SK-N-SH (cell line): ENCODE data around the gene IGF2R.

Source experiments
- ELF1 ChIP-seq: IDR thresholded peaks from 2 replicates; pipeline ENCODE4 v1.4.0; 2012
- EZH2phosphoT487 ChIP-seq: fragments of 200-600 bp; sonication (generic); IDR thresholded peaks from 2 replicates; pipeline ENCODE4 v1.6.1; 2017; ENCODE audit warnings: low read depth, mixed run types, mild to moderate bottlenecking, antibody characterized with exemption, moderate library complexity, borderline replicate concordance
- FOXM1 ChIP-seq: IDR thresholded peaks from 2 replicates; pipeline ENCODE4 v1.4.0; 2012; ENCODE audit warnings: low read depth, mild to moderate bottlenecking
- JUND ChIP-seq: IDR thresholded peaks from 2 replicates; pipeline ENCODE4 v1.4.0; 2012
- NRF1 ChIP-seq: IDR thresholded peaks from 2 replicates; pipeline ENCODE4 v1.6.1; 2012; ENCODE audit warnings: low read depth, mild to moderate bottlenecking, low read length
- POLR2AphosphoS5 ChIP-seq: IDR thresholded peaks from 2 replicates; pipeline ENCODE4 v1.6.1; 2012; ENCODE audit warnings: low read depth, low read length
- SMC3 ChIP-seq: IDR thresholded peaks from 2 replicates; pipeline ENCODE4 v1.6.1; 2012; ENCODE audit warnings: low read depth, low read length, improper control_type of control experiment
- TAF1 ChIP-seq: IDR thresholded peaks from 2 replicates; pipeline ENCODE4 v1.6.1; 2012; ENCODE audit warnings: low read depth, mild to moderate bottlenecking, low read length, moderate library complexity, borderline replicate concordance
- YY1 ChIP-seq: IDR thresholded peaks from 2 replicates; pipeline ENCODE4 v1.4.0; 2012; ENCODE audit warnings: low read depth, mild to moderate bottlenecking
- TF ChIP-seq, protein P1 (sequence below): IDR thresholded peaks from 2 replicates; pipeline ENCODE4; 2012
- TF ChIP-seq, protein P2 (sequence below): fragments of 200-600 bp; sonication (generic); IDR thresholded peaks from 2 replicates; pipeline ENCODE4 v1.6.1; 2017; ENCODE audit warnings: antibody characterized with exemption, mild to moderate bottlenecking, moderate library complexity
- TF ChIP-seq, protein P3 (sequence below): IDR thresholded peaks from 2 replicates; pipeline ENCODE4 v1.6.1; 2012; ENCODE audit warnings: mild to moderate bottlenecking, low read depth, low read length, moderate library complexity
- TF ChIP-seq, protein P4 (sequence below): fragments of 150-350 bp; IDR thresholded peaks from 2 replicates; pipeline ENCODE4 v1.6.1; 2017; ENCODE audit warnings: antibody characterized with exemption, low read length, low read depth, borderline replicate concordance

DNA sequence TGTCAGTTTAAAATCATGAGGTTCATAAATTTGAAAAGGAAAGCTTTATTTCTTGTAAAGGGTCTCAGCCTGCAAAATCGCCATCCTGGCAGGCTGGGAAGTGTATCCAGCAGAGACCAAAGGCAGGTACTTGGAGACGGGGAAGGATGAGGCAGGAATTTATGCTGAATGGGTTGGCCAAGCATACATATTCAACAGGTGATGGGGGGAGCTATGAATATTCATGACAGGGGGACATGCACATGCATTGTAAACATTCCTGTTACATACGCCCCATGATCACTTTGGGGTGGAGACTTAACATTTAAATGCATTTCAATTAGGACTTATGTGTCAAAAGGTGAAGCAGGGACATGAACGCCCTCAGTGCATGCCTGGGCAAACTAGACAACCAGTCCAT, 142.9 kb downstream of the IGF2R start:
- TF ChIP-seq EZH2phosphoT487: no peak
- TF ChIP-seq TAF1: no peak
- no peak for TF ChIP-seq NRF1
- no peak for TF ChIP-seq YY1
- TF ChIP-seq, protein P1, sequence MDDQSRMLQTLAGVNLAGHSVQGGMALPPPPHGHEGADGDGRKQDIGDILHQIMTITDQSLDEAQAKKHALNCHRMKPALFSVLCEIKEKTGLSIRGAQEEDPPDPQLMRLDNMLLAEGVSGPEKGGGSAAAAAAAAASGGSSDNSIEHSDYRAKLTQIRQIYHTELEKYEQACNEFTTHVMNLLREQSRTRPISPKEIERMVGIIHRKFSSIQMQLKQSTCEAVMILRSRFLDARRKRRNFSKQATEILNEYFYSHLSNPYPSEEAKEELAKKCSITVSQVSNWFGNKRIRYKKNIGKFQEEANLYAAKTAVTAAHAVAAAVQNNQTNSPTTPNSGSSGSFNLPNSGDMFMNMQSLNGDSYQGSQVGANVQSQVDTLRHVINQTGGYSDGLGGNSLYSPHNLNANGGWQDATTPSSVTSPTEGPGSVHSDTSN: no peak
- TF ChIP-seq JUND: no peak
- TF ChIP-seq, protein P2, sequence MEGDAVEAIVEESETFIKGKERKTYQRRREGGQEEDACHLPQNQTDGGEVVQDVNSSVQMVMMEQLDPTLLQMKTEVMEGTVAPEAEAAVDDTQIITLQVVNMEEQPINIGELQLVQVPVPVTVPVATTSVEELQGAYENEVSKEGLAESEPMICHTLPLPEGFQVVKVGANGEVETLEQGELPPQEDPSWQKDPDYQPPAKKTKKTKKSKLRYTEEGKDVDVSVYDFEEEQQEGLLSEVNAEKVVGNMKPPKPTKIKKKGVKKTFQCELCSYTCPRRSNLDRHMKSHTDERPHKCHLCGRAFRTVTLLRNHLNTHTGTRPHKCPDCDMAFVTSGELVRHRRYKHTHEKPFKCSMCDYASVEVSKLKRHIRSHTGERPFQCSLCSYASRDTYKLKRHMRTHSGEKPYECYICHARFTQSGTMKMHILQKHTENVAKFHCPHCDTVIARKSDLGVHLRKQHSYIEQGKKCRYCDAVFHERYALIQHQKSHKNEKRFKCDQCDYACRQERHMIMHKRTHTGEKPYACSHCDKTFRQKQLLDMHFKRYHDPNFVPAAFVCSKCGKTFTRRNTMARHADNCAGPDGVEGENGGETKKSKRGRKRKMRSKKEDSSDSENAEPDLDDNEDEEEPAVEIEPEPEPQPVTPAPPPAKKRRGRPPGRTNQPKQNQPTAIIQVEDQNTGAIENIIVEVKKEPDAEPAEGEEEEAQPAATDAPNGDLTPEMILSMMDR: no peak
- TF ChIP-seq, protein P3, sequence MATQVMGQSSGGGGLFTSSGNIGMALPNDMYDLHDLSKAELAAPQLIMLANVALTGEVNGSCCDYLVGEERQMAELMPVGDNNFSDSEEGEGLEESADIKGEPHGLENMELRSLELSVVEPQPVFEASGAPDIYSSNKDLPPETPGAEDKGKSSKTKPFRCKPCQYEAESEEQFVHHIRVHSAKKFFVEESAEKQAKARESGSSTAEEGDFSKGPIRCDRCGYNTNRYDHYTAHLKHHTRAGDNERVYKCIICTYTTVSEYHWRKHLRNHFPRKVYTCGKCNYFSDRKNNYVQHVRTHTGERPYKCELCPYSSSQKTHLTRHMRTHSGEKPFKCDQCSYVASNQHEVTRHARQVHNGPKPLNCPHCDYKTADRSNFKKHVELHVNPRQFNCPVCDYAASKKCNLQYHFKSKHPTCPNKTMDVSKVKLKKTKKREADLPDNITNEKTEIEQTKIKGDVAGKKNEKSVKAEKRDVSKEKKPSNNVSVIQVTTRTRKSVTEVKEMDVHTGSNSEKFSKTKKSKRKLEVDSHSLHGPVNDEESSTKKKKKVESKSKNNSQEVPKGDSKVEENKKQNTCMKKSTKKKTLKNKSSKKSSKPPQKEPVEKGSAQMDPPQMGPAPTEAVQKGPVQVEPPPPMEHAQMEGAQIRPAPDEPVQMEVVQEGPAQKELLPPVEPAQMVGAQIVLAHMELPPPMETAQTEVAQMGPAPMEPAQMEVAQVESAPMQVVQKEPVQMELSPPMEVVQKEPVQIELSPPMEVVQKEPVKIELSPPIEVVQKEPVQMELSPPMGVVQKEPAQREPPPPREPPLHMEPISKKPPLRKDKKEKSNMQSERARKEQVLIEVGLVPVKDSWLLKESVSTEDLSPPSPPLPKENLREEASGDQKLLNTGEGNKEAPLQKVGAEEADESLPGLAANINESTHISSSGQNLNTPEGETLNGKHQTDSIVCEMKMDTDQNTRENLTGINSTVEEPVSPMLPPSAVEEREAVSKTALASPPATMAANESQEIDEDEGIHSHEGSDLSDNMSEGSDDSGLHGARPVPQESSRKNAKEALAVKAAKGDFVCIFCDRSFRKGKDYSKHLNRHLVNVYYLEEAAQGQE: no peak
- no peak for TF ChIP-seq SMC3
- TF ChIP-seq ELF1: no peak
- no peak for TF ChIP-seq POLR2AphosphoS5
- TF ChIP-seq FOXM1: no peak
- TF ChIP-seq, protein P4, sequence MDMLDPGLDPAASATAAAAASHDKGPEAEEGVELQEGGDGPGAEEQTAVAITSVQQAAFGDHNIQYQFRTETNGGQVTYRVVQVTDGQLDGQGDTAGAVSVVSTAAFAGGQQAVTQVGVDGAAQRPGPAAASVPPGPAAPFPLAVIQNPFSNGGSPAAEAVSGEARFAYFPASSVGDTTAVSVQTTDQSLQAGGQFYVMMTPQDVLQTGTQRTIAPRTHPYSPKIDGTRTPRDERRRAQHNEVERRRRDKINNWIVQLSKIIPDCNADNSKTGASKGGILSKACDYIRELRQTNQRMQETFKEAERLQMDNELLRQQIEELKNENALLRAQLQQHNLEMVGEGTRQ: no peak
